ENCODE data around the gene USP40.
A peak's percentile ranks its signal among the peaks of the same experiment; 100 is the strongest.
"Not testable (repeated sequence)": the region's sequence is repeated elsewhere in the genome, so short reads cannot be mapped to it uniquely, and the experiment has no call there.

USP40 gene

GRCh38 chr2:233566141-233566956 lies at the start of gene USP40:
Gene USP40, minus strand, starts transcription at chr2:233566782. Its CDS starts 1,228 bp downstream, at chr2:233565554.
- peak; percentile 27 to 58 for DNase-seq

- DNase-seq: no peak
Observed at GRCh38 chr2:233611284-233611683, 44.7 kb upstream of the USP40 start.

GRCh38 chr2:233605680-233606079 lies 39.1 kb upstream of the USP40 start:
- no peak for DNase-seq

- DNase-seq: no peak
Observed at GRCh38 chr2:233604826-233605225, 38.2 kb upstream of the USP40 start.

GRCh38 chr2:233603520-233603919 lies 36.9 kb upstream of the USP40 start:
- no peak for DNase-seq

- DNase-seq: no peak
Observed at GRCh38 chr2:233602076-233602475, 35.5 kb upstream of the USP40 start.

- no peak for DNase-seq
Observed at GRCh38 chr2:233600386-233600785, 33.8 kb upstream of the USP40 start.

- no peak for DNase-seq
Observed at GRCh38 chr2:233598952-233599351, 32.4 kb upstream of the USP40 start.

GRCh38 chr2:233597522-233597921 lies 30.9 kb upstream of the USP40 start:
- DNase-seq: no peak

- no peak for DNase-seq
Observed at GRCh38 chr2:233593201-233593600, 26.6 kb upstream of the USP40 start.

- not testable (repeated sequence) for DNase-seq
Observed at GRCh38 chr2:233592706-233593105, 26.1 kb upstream of the USP40 start.

- DNase-seq: no peak
Observed at GRCh38 chr2:233588400-233588799, 21.8 kb upstream of the USP40 start.

- no peak for DNase-seq
Observed at GRCh38 chr2:233584210-233584609, 17.6 kb upstream of the USP40 start.

GRCh38 chr2:233583217-233583965 lies 16.8 kb upstream of the USP40 start:
- not testable (repeated sequence) for DNase-seq

- not testable (repeated sequence) for DNase-seq
Observed at GRCh38 chr2:233577341-233577740, 10.8 kb upstream of the USP40 start.

- no peak for DNase-seq
Observed at GRCh38 chr2:233572468-233572867, 5.9 kb upstream of the USP40 start.

GRCh38 chr2:233571462-233571861 lies 4.9 kb upstream of the USP40 start:
- no peak for DNase-seq

- no peak for DNase-seq
Observed at GRCh38 chr2:233571001-233571400, 4.4 kb upstream of the USP40 start.

GRCh38 chr2:233565685-233566140 lies 869 bp downstream of the USP40 start:
- DNase-seq: no peak

- no peak for DNase-seq
Observed at GRCh38 chr2:233563663-233564430, 2.7 kb downstream of the USP40 start.

- DNase-seq: no peak
Observed at GRCh38 chr2:233556881-233557736, 9.5 kb downstream of the USP40 start.

GRCh38 chr2:233553366-233553765 lies 13.2 kb downstream of the USP40 start:
- no peak for DNase-seq
